Subcutaneous adipose tissue (tissue), 4 donors: ENCODE results near the gene PLEKHA8. TPM values are rescaled to one million over a fixed set of nuclear protein-coding genes. Genes with fewer than 3 reads are reported as not detected.

Source experiments
- CTCF ChIP-seq: fragments of 450-650 bp; IDR thresholded peaks from one replicate; pipeline ENCODE4 v1.5.1; 2016; ENCODE audit warnings: low read depth, mild to moderate bottlenecking, control low read depth, antibody characterized with exemption, moderate library complexity
- total RNA-seq, 4 donors: library from RNA; depleted of rRNA; stranded (reverse); fragments of >200 nt; gene quantifications; one replicate each; pipeline ENCODE4 v1.1.0, GENCODE V29; 2016

The PLEKHA8 gene
- total RNA-seq, 4 donors from 2014 or later, result 7.8 to 13.9 (median 8.6) TPM

GRCh38 chr7:30087371-30087770 lies 59.2 kb downstream of the PLEKHA8 start:
- TF ChIP-seq CTCF, result no peak

GRCh38 chr7:30088362-30088761 lies 60.1 kb downstream of the PLEKHA8 start:
- TF ChIP-seq CTCF, result no peak

- TF ChIP-seq CTCF, result no peak
Measured at GRCh38 chr7:30090111-30090510, 61.9 kb downstream of the PLEKHA8 start.

GRCh38 chr7:30091491-30091912 lies 63.3 kb downstream of the PLEKHA8 start:
- no peak for TF ChIP-seq CTCF

GRCh38 chr7:30091987-30092386 lies 63.8 kb downstream of the PLEKHA8 start:
- TF ChIP-seq CTCF, result no peak

GRCh38 chr7:30093420-30093952 lies 65.3 kb downstream of the PLEKHA8 start:
- no peak for TF ChIP-seq CTCF

- TF ChIP-seq CTCF, result no peak
Measured at GRCh38 chr7:30102281-30102680, 74.1 kb downstream of the PLEKHA8 start.
